Measurements from ENCODE around the gene LHFPL3.
"Not testable (repeated sequence)": the region's sequence is repeated elsewhere in the genome, so short reads cannot be mapped to it uniquely, and the experiment has no call there.

Gene LHFPL3

DNA sequence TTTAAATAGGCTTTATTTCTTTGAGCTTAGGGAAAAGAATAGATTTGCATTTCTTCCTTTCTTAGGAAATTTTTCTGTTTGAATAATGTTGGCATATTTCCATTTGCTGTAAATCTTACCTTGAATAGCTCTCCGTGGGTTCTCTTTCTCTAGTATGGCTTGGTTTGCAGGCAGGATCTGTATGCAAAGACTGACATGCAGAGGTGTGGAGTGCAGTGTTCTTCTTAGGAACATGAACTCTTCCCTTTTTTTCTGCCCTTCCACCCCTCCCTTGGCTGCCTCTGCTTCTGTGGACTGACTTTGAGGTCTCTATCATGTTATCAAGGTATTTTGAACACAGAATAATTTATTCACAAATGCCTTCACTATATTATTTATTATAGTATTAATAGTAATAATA is 222.8 kb downstream of the LHFPL3 start:
- Mint-ChIP-seq H3K27ac (no peak overlapping the region), H3K4me3 (no peak overlapping the region), H3K36me3 (no peaks in the 10 kb centered on the region), H3K4me1 (ENCODE audit: low read depth) (no peaks in the 10 kb centered on the region), H3K9me3 (ENCODE audit: low read depth) (peaks cover 5% of the 10 kb centered on the region), H3K27me3 (no peaks in the 10 kb centered on the region)

- H3K27me3 Mint-ChIP-seq: no peaks in the 10 kb centered on the region
- peaks cover 8% of the 10 kb centered on the region for H3K9me3 Mint-ChIP-seq (ENCODE audit: low read depth)
- no peak overlapping the region for H3K4me3 Mint-ChIP-seq
- H3K27ac Mint-ChIP-seq: no peak overlapping the region
- no peaks in the 10 kb centered on the region for H3K36me3 Mint-ChIP-seq
- no peaks in the 10 kb centered on the region for H3K4me1 Mint-ChIP-seq (ENCODE audit: low read depth)
These were observed 223.7 kb downstream of the LHFPL3 start for GRCh38 chr7:104552102-104552501.

DNA sequence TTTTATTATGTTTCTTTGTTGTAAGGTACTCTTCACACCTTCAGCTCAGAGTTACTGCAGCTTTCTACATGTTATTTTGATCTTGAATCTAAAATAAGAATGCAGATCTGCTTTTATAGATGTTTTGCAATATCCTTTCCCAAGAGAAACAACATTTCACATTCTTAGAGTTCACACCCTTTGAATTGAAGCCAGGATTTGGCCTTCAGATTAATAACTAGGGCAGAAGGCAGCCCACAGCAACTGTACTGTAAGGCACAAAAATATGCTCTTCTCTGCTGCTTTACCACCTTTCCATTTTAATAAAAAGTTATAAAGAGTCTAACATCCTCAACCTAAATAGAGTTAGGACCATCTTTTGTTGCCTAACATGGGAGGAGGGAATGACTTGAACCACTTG is 224.7 kb downstream of the LHFPL3 start:
- peaks cover 9% of the 10 kb centered on the region for H3K9me3 Mint-ChIP-seq (ENCODE audit: low read depth)
- no peak overlapping the region for H3K4me3 Mint-ChIP-seq
- H3K27me3 Mint-ChIP-seq: no peaks in the 10 kb centered on the region
- H3K36me3 Mint-ChIP-seq: no peaks in the 10 kb centered on the region
- no peaks in the 10 kb centered on the region for H3K4me1 Mint-ChIP-seq (ENCODE audit: low read depth)
- H3K27ac Mint-ChIP-seq: no peak overlapping the region

- H3K9me3 Mint-ChIP-seq (ENCODE audit: low read depth); H3K4me1 Mint-ChIP-seq (ENCODE audit: low read depth); H3K27ac Mint-ChIP-seq; H3K4me3 Mint-ChIP-seq; H3K36me3 Mint-ChIP-seq; H3K27me3 Mint-ChIP-seq: not testable (repeated sequence)
These were observed 235.0 kb downstream of the LHFPL3 start for GRCh38 chr7:104563350-104563901.

- H3K27me3 Mint-ChIP-seq: peaks cover 6% of the 10 kb centered on the region
- no peaks in the 10 kb centered on the region for H3K4me1 Mint-ChIP-seq (ENCODE audit: low read depth)
- no peaks in the 10 kb centered on the region for H3K9me3 Mint-ChIP-seq (ENCODE audit: low read depth)
- H3K36me3 Mint-ChIP-seq: no peaks in the 10 kb centered on the region
- H3K4me3 Mint-ChIP-seq: no peak overlapping the region
- H3K27ac Mint-ChIP-seq: no peak overlapping the region
These were observed 241.3 kb downstream of the LHFPL3 start for GRCh38 chr7:104569751-104570150.

DNA sequence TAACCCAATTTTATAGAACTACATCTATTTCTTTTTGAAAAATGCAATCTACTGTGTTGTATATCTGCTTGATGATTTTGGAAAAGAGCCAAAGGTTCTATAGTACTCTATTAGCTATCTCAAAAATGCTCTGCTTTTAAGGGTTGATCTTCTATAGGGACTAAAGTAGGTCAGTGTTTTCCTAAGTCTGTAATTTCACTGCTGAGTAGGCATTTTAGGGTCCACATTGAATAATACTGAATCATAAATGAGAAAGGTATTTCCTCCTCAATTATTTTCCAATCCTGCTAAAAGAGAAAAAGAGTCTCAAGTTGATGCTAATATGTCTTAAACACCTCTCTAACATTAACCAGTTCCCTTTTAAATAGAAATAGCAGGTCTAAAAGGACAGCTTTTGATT is 244.2 kb downstream of the LHFPL3 start:
- no peaks in the 10 kb centered on the region for H3K27me3 Mint-ChIP-seq
- no peaks in the 10 kb centered on the region for H3K36me3 Mint-ChIP-seq
- H3K4me3 Mint-ChIP-seq: no peak overlapping the region
- no peaks in the 10 kb centered on the region for H3K9me3 Mint-ChIP-seq (ENCODE audit: low read depth)
- no peak overlapping the region for H3K27ac Mint-ChIP-seq
- H3K4me1 Mint-ChIP-seq (ENCODE audit: low read depth): no peaks in the 10 kb centered on the region

- no peak overlapping the region for H3K27ac Mint-ChIP-seq
- H3K36me3 Mint-ChIP-seq: no peaks in the 10 kb centered on the region
- no peak overlapping the region for H3K4me3 Mint-ChIP-seq
- peaks cover 3% of the 10 kb centered on the region for H3K27me3 Mint-ChIP-seq
- no peaks in the 10 kb centered on the region for H3K9me3 Mint-ChIP-seq (ENCODE audit: low read depth)
- no peaks in the 10 kb centered on the region for H3K4me1 Mint-ChIP-seq (ENCODE audit: low read depth)
These were observed 256.2 kb downstream of the LHFPL3 start for GRCh38 chr7:104584620-104585019.

DNA sequence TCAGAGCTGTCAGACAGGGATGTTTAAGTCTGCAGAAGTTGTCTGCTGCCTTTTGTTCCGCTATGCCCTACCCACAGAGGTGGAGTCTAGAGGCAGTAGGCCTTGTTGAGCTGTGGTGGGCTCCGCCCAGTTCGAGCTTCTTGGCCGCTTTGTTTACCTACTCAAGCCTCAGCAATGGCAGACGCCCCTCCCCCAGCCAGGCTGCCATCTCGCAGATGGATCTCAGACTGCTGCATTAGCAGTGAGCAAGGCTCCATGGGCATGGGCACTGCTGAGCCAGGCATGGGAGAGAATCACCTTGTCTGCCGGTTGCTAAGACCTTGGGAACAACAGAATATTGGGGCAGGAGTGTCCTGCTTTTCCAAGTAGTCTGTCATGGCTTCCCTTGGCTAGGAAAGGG is 267.2 kb downstream of the LHFPL3 start:
- not testable (repeated sequence) for H3K9me3 Mint-ChIP-seq (ENCODE audit: low read depth); H3K4me3 Mint-ChIP-seq; H3K4me1 Mint-ChIP-seq (ENCODE audit: low read depth); H3K36me3 Mint-ChIP-seq; H3K27ac Mint-ChIP-seq
- H3K27me3 Mint-ChIP-seq: peaks cover 10% of the 10 kb centered on the region

DNA sequence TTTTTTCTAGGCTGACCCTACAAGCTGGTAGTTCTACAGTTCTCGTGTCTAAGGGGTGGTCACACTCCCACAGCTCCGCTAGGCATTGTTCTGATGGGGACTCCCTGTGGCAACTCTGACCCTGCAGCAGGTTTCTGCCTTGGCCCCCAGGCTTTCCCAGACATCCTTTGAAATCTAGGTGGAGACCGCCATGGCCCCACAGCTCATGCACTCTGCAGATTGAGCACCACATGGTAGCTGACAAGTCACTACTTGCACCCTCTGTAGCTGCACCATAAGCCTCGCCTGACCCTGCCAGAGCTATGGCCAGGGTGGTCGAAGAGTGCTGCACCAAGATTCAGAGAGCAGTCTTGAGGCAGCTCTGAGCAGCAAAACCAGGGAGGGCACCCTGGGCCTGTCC is 275.6 kb downstream of the LHFPL3 start:
- Mint-ChIP-seq H3K4me1 (ENCODE audit: low read depth) (no peaks in the 10 kb centered on the region), H3K9me3 (ENCODE audit: low read depth) (peaks cover 5% of the 10 kb centered on the region), H3K36me3 (no peaks in the 10 kb centered on the region), H3K27me3 (peaks cover 6% of the 10 kb centered on the region), H3K4me3 (no peak overlapping the region), H3K27ac (no peak overlapping the region)

DNA sequence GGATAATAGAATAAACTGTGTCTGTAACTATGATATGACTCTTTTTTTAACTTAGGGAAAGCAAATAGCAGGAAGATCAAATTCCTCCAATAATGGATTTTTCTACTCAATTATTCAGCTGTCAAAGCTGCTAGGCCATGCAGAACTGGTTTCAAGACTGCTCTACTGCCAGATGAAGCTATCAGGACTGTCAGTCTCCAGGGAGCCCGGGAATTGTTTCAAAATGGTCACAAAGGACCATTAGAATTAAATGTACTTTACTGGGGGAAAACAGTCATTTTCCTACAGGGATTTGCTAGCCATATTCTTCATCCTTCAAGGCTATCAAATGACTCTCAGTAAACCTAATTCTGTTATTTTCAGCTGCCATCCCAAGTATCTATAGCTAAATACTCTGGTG is 276.3 kb downstream of the LHFPL3 start:
- H3K9me3 Mint-ChIP-seq (ENCODE audit: low read depth): peaks cover 5% of the 10 kb centered on the region
- H3K4me3 Mint-ChIP-seq: no peak overlapping the region
- H3K36me3 Mint-ChIP-seq: no peaks in the 10 kb centered on the region
- no peak overlapping the region for H3K27ac Mint-ChIP-seq
- no peaks in the 10 kb centered on the region for H3K4me1 Mint-ChIP-seq (ENCODE audit: low read depth)
- peaks cover 6% of the 10 kb centered on the region for H3K27me3 Mint-ChIP-seq

- Mint-ChIP-seq H3K27ac (no peak overlapping the region), H3K4me3 (no peak overlapping the region), H3K9me3 (ENCODE audit: low read depth) (no peaks in the 10 kb centered on the region), H3K36me3 (no peaks in the 10 kb centered on the region), H3K27me3 (no peaks in the 10 kb centered on the region), H3K4me1 (ENCODE audit: low read depth) (no peaks in the 10 kb centered on the region)
These were observed 292.9 kb downstream of the LHFPL3 start for GRCh38 chr7:104621321-104621720.

- Mint-ChIP-seq H3K27ac (no peak overlapping the region), H3K4me3 (no peak overlapping the region), H3K4me1 (ENCODE audit: low read depth) (no peaks in the 10 kb centered on the region), H3K36me3 (no peaks in the 10 kb centered on the region), H3K9me3 (ENCODE audit: low read depth) (no peaks in the 10 kb centered on the region), H3K27me3 (peaks cover 6% of the 10 kb centered on the region)
These were observed 297.6 kb downstream of the LHFPL3 start for GRCh38 chr7:104625956-104626355.

- H3K27ac Mint-ChIP-seq: no peak overlapping the region
These were observed 299.1 kb downstream of the LHFPL3 start for GRCh38 chr7:104627516-104627915.

DNA sequence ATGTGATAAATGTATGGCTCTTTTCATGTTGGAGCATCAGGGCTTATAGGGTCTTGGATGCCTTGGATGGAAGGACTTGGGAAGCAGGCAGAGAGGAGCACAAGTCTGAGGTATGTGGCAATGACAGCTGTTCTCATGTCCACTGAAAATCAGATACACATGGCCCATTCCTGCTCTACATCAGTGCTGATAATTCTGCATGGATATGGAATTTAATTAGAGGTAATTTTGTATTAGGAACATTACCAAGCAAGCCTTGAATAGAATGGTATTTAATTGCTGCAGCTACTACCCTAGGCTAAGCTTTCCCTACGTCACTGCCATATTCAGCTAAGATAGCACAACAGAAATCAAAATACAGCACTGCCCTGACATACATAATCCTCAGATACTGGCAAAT is 299.6 kb downstream of the LHFPL3 start:
- H3K27ac Mint-ChIP-seq: no peak overlapping the region
- H3K27me3 Mint-ChIP-seq: peaks cover 6% of the 10 kb centered on the region
- H3K4me3 Mint-ChIP-seq: no peak overlapping the region
- H3K36me3 Mint-ChIP-seq: no peaks in the 10 kb centered on the region
- no peaks in the 10 kb centered on the region for H3K9me3 Mint-ChIP-seq (ENCODE audit: low read depth)
- no peaks in the 10 kb centered on the region for H3K4me1 Mint-ChIP-seq (ENCODE audit: low read depth)

More at GRCh38 chr7:104627516-104627915, 299.1 kb downstream of the LHFPL3 start:
- H3K4me1 Mint-ChIP-seq (ENCODE audit: low read depth): no peaks in the 10 kb centered on the region
- peaks cover 6% of the 10 kb centered on the region for H3K27me3 Mint-ChIP-seq
- no peaks in the 10 kb centered on the region for H3K9me3 Mint-ChIP-seq (ENCODE audit: low read depth)
- H3K4me3 Mint-ChIP-seq: no peak overlapping the region
- H3K36me3 Mint-ChIP-seq: no peaks in the 10 kb centered on the region

- no peak overlapping the region for H3K4me3 Mint-ChIP-seq
- no peaks in the 10 kb centered on the region for H3K36me3 Mint-ChIP-seq
- H3K4me1 Mint-ChIP-seq (ENCODE audit: low read depth): no peaks in the 10 kb centered on the region
- H3K27me3 Mint-ChIP-seq: peaks cover 6% of the 10 kb centered on the region
- no peak overlapping the region for H3K27ac Mint-ChIP-seq
- H3K9me3 Mint-ChIP-seq (ENCODE audit: low read depth): no peaks in the 10 kb centered on the region
These were observed 301.0 kb downstream of the LHFPL3 start for GRCh38 chr7:104629408-104629807.

DNA sequence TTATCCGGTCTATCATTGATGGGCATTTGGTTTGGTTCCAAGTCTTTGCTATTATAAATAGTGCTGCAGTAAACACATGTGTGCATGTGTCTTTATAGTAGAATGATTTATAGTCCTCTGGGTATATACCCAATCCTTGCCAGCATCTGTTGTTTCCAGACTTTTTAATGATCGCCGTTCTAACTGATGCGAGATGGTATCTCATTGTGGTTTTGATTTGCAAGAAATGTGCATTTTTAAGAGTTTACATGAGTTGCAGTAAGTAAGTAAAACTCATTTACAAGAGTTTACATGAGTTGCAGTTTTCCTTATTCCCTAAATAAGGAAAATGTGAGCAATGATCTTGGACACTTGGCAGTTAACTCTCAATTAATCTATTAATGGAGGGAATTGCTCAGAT is 312.1 kb downstream of the LHFPL3 start:
- Mint-ChIP-seq H3K27ac (no peak overlapping the region), H3K4me1 (ENCODE audit: low read depth) (no peaks in the 10 kb centered on the region), H3K9me3 (ENCODE audit: low read depth) (no peaks in the 10 kb centered on the region), H3K36me3 (no peaks in the 10 kb centered on the region), H3K27me3 (peaks cover 6% of the 10 kb centered on the region), H3K4me3 (no peak overlapping the region)

Measured in activated naive CD8-positive, alpha-beta T cell (primary cell).